HG03025 (cell line): Measurements from ENCODE around the gene IL37.

Experiments used
- ATAC-seq: cut with Tn5 transposase; IDR thresholded peaks from one replicate; pipeline ENCODE4 v1.9.1; 2021; ENCODE audit warnings: mild to moderate bottlenecking, moderate library complexity; ENCODE audit not compliant: unreplicated experiment, low FRiP score

IL37 gene

GRCh38 chr2:112954364-112954763, 43.4 kb downstream of the IL37 start:
- ATAC-seq = no peak

DNA sequence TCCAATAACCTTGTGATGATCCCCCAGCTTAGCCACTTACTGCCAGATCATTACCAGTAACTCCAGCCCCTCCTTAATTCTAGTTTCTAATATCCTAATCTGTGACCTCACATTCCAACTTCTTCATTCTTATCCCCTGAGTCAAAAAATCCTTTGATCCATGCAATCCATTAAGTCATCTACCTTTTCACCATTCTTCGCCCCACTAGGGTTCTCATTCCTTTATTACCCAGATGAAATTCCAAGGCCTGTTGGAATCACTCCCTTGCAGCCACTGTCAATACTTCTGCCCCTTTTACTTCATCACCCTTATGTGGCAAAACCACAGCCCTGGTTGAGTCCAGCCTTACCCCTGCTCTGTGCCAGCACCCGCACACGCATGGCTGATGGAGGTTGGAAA, 46.5 kb downstream of the IL37 start:
- ATAC-seq = no peak

DNA sequence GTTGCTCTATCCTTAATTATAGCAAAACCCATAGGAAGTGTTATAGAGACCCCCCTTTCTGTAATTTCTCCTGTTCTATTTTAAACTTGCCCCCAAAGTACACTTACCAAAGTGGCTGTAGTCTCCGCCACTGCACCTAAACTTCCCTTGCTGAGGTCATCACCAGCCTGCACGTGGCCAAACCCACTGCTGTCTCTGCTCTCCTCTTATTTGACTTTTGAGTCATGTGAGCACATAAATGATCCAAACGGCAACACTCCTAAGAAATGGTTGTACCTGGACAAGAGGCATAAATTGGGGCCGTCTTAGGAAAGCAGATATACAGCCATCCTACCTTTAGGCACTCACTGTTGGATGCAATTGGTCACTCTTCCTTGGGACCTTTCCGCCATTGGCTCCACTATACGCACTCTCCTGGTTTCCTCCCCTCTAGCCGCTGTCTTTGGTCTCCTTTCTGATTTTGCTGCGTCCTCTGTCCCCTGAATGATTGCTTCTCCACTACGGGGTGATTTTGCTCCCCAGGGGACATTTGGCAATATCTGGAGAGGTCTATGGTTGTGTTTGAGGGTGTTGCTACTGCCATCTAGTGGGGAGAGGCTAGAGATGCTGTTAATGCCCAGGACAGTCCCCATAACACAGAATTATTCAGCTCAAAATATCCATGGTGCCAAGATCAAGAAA, 47.6 kb downstream of the IL37 start:
- ATAC-seq = no peak

- ATAC-seq = no peak
Observed at GRCh38 chr2:112959109-112959812, 48.3 kb downstream of the IL37 start.

DNA sequence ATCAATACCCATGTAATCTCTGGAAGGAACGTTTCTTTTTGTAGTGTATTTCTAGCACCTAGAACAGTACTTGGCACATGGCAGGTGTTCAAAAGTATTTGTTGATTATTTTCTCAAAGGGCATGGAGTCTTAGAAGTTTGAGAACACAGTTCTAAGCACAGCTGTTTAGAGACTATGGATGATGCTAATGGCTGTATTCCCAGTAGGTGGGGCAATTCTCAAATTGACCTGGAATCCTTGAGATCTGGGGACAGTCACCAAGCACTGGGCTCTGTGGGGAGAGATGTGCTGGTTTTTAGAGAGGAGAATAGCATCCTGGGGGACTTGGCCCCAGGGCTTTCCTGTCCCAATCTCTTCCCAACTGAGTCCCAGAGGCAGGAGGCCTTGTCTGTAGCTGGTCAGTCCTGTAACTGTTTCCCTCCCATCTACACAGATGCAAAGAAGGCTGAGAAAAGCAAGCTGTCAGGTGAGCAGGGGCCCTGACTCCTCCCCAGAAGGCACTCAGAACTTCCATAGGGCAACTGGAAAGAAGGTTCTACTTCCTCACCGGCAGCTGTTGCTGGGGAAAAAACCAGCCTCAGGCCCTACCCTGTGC, 49.4 kb downstream of the IL37 start:
- ATAC-seq = no peak

DNA sequence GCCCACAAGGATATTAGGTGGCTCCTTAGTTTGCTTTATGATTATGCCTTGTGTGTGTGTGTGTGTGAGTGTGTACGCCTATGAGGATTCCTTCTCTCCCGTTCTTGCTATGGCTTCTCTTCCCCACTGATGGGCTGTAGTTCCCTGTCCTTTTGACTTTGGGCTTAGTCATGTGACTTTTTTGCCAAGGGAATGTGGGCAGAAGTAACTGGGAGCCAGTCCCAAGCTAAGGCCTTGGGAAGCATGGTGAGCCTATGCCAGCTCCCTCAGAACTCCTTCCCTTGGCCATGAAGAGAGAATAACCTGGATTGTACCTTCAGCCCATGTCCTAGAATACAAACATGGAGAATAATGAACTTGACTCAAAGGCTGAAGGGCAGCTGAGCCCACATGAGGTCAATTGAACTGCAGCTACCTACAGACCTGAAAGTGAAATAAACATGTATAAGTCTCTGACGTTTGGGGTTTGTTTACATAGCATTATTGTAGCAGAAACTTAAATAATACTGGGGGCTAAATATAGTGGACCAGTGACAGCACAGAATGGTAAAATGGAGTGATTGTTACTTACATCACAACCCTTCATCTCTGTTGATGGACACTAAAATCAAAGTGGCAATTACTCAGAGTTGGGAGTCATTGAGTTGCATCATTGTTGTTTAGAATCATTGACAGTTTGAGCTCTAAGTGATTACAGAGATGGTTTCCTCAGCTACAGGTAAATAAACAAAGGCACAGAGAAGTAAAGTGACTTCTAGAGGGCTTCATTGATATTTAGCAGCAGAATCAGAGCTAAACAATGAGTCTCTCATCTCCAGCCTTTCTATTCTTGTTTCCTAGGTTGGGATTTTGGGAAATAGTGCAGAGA, 51.6 kb downstream of the IL37 start:
- ATAC-seq = no peak

GRCh38 chr2:112967023-112967422, 56.1 kb downstream of the IL37 start:
- ATAC-seq = no peak
